Type B pancreatic cell (in vitro differentiated cells): ENCODE measurements around the gene DPM2. TPM values are rescaled to one million over a fixed set of nuclear protein-coding genes. Genes with fewer than 3 reads are reported as not detected.
A peak's percentile ranks its signal among the peaks of the same experiment; 100 is the strongest.

ENCODE experiments used
- DNase-seq: peaks from one replicate; pipeline ENCODE4 v3.0.0; 2021; ENCODE audit warnings: mixed read lengths; ENCODE audit not compliant: unreplicated experiment; ENCODE audit errors: extremely low spot score
- H3K27ac Mint-ChIP-seq: 2 replicates; pipeline ENCODE4 v1.8.0; 2021; ENCODE audit warnings: mild to moderate bottlenecking, mixed read lengths
- H3K27me3 Mint-ChIP-seq: 2 replicates; pipeline ENCODE4 v1.8.0; 2021; ENCODE audit warnings: mixed read lengths
- H3K36me3 Mint-ChIP-seq: 2 replicates; pipeline ENCODE4 v1.8.0; 2021; ENCODE audit warnings: mixed read lengths
- H3K4me1 Mint-ChIP-seq: one replicate; pipeline ENCODE4 v1.8.0; 2021; ENCODE audit warnings: mixed read lengths; ENCODE audit not compliant: unreplicated experiment
- H3K4me3 Mint-ChIP-seq: 2 replicates; pipeline ENCODE4 v1.8.0; 2021; ENCODE audit warnings: mild to moderate bottlenecking, mixed read lengths
- H3K9me3 Mint-ChIP-seq: 2 replicates; pipeline ENCODE4 v1.8.0; 2021; ENCODE audit warnings: mixed read lengths
- total RNA-seq: library from RNA; stranded (reverse); gene quantifications from 2 replicates; pipeline ENCODE4 v1.2.1, GENCODE V29; 2021; ENCODE audit warnings: low replicate concordance
- TF ChIP-seq, protein P1 (sequence below): fragments of 200-600 bp; sonication (generic); conservative IDR thresholded peaks from 2 replicates; pipeline ENCODE4 v1.5.0; 2021; ENCODE audit warnings: antibody characterized with exemption, mild to moderate bottlenecking

The DPM2 gene
- total RNA-seq, 1 donor from 2014 or later = 41.6 TPM

DNA sequence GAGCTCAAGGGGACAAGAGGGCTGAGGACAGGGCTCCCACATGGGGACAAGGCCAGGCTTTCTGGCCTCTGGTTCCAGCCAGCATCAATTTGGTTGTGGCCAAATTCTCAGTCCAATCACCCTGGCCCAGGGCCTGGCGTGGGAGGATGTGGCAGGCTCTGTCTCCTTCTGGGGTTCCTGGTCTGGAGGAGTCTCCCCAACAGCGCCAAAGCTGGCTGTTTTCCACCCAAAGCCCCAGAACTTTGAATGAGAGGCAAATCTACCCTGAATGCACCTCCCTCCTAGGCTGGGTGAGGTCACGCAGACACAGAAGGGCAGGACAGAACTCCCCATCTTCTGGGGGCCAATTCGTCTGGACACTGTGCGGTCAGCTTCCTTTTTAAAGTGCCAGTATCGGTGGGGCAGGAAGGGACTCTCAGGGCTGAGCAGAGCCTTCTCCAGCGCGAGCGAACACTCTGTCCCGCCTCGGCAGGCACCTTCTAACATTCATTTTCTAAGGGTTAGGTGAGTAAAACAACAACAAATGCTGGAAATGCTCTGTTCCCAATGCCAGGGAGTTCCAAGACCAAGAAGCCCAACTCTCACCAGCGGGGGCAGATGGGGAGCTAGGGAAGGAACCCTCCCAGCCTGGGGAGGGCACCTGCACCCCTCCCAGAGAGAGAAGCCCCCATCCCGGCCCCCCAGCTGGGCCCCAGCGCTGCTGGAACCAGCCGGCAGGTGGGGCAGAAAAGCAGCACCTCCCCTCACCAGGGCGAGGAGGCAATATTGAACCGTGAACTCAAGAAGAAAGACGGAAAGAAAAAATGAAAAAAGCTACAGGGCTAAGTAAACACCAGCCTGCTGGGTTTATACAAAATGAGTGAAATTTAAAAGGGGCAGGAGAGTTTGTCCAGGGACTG, 3.7 kb upstream of the DPM2 start:
- TF ChIP-seq, protein P1, sequence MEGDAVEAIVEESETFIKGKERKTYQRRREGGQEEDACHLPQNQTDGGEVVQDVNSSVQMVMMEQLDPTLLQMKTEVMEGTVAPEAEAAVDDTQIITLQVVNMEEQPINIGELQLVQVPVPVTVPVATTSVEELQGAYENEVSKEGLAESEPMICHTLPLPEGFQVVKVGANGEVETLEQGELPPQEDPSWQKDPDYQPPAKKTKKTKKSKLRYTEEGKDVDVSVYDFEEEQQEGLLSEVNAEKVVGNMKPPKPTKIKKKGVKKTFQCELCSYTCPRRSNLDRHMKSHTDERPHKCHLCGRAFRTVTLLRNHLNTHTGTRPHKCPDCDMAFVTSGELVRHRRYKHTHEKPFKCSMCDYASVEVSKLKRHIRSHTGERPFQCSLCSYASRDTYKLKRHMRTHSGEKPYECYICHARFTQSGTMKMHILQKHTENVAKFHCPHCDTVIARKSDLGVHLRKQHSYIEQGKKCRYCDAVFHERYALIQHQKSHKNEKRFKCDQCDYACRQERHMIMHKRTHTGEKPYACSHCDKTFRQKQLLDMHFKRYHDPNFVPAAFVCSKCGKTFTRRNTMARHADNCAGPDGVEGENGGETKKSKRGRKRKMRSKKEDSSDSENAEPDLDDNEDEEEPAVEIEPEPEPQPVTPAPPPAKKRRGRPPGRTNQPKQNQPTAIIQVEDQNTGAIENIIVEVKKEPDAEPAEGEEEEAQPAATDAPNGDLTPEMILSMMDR = no peak
- Mint-ChIP-seq H3K27ac (no peak overlapping the region), H3K4me1 (peaks cover 30% of the 10 kb centered on the region), H3K9me3 (no peaks in the 10 kb centered on the region), H3K27me3 (no peaks in the 10 kb centered on the region), H3K36me3 (peaks cover 7% of the 10 kb centered on the region), H3K4me3 (no peak overlapping the region)
- DNase-seq = no peak

DNA sequence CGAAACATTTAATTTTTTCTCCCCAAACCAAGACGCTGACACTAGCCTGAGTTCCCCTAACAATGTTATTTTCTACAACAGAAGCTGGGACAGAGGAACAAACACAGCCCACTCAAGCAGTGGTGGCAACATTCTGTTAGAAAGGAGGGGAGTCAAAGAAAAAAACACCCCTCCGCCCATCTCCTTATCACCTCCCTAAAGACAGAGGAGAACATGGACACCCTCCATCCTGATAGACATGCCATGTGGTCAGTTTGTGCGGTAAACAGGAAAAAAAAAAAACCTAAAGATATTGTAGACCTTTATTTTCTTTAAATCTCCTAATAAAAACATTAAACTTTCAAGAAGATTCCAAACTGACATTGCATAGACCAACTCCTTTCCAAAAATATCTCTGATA, 2.9 kb upstream of the DPM2 start:
- DNase-seq = no peak
- Mint-ChIP-seq H3K27ac (peak overlapping the region; percentile 37), H3K9me3 (no peaks in the 10 kb centered on the region), H3K4me1 (peaks cover 37% of the 10 kb centered on the region), H3K4me3 (peak overlapping the region; percentile 35), H3K36me3 (peaks cover 13% of the 10 kb centered on the region), H3K27me3 (no peaks in the 10 kb centered on the region)
- TF ChIP-seq, protein P1 = no peak

DNA sequence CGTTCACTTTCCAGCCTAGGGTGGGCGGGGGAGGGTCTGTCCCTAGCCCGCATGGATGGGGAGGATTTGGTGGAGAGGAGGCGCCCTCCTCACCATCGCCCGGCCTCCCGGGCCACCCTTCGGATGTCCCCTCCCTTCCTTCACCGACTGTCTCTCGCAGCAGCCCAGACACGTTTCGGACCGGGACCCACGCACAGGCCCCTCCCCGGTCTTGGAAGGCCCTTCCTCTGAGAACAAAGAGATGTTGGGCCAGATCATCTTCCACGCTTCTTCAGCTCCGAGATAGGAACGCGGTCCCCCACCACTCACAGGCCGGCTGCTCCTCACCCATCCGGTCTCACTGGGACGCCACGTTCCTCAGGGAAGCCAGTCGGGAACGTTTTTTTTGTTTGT, 640 bp upstream of the DPM2 start:
- Mint-ChIP-seq H3K4me1 (peaks cover 35% of the 10 kb centered on the region), H3K4me3 (peak overlapping the region; percentile 76), H3K9me3 (no peaks in the 10 kb centered on the region), H3K27me3 (no peaks in the 10 kb centered on the region), H3K27ac (peak overlapping the region; percentile 70), H3K36me3 (peaks cover 10% of the 10 kb centered on the region)
- no peak for DNase-seq
- TF ChIP-seq, protein P1 = no peak

DNA sequence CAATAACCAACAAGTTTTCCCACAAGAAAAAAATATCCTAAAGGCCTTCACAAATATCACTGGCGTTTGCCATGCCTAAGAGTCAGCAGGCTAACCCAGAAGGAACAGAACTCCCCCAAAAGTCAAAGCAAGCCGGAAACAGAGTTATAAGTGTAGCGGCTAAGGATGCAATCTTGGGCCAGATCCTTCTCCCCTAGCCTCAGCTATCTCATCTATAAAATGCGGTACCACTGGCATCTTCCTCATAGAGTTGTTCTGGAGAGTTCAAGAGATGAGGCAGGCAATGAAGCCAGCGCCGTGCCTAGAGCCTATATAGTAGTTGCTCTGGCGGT, 632 bp downstream of the DPM2 start:
- DNase-seq = no peak
- H3K27me3 Mint-ChIP-seq = no peaks in the 10 kb centered on the region
- H3K4me1 Mint-ChIP-seq = peaks cover 26% of the 10 kb centered on the region
- H3K4me3 Mint-ChIP-seq = peak overlapping the region; percentile 94
- H3K27ac Mint-ChIP-seq = peak overlapping the region; percentile 79
- peaks cover 9% of the 10 kb centered on the region for H3K36me3 Mint-ChIP-seq
- TF ChIP-seq, protein P1 = no peak
- H3K9me3 Mint-ChIP-seq = no peaks in the 10 kb centered on the region

DNA sequence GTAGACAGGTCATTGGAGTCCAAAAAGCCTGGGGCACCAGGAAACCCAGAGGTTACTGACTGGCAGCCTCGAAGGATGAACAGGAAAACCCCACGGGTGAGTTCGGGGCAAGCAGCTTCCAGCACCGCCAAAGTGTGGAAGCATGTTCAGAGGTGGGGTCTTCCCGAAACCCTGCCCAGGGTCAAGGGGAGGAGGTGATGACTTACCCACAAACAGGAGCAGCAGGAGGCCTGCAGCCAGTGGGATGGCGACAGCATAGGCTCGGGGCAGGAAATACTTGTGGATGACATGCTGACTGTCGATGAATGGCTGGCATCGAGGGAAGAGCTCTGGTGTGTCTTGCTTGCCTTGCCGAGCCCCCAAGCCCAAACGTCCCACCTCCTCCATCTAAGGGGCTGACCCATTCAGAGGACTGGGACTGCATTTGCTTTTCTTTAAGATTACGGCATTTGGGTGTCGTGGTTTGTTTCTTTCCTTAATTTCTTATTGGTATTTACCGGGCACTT, 1.3 kb downstream of the DPM2 start:
- peak overlapping the region; percentile 90 for H3K27ac Mint-ChIP-seq
- H3K9me3 Mint-ChIP-seq = no peaks in the 10 kb centered on the region
- peak overlapping the region; percentile 94 for H3K4me3 Mint-ChIP-seq
- peaks cover 29% of the 10 kb centered on the region for H3K4me1 Mint-ChIP-seq
- DNase-seq = no peak
- H3K27me3 Mint-ChIP-seq = no peaks in the 10 kb centered on the region
- TF ChIP-seq, protein P1 = no peak
- H3K36me3 Mint-ChIP-seq = peaks cover 9% of the 10 kb centered on the region
